B cell (primary cell): Measurements from ENCODE around the gene FHIT. TPM values are rescaled to one million over a fixed set of nuclear protein-coding genes. Genes with fewer than 3 reads are reported as not detected.

Experiments used
- ATAC-seq: fragments of 200-7000 bp; cut with Tn5 transposase; one replicate; pipeline ENCODE4 v1.10.0; 2021; ENCODE audit warnings: low read depth, mild to moderate bottlenecking, moderate number of reproducible peaks, moderate library complexity
- CTCF ChIA-PET: fragments of 350-600 bp; sonication (Branson Sonifier 250); formaldehyde crosslinking; loops from one replicate; lab custom pipeline; 2021; ENCODE audit warnings: antibody characterized with exemption, inconsistent platforms; lab: Charles Lee
- POLR2A ChIA-PET: fragments of 350-600 bp; sonication (Branson Sonifier 250); formaldehyde crosslinking; loops from one replicate; lab custom pipeline; 2021; ENCODE audit warnings: antibody characterized with exemption; lab: Charles Lee
- DNase-seq: peaks from one replicate; pipeline ENCODE4 v3.0.0; 2013
- H2AFZ ChIP-seq: 2 replicates; pipeline ENCODE4 v1.6.1; 2012; ENCODE audit warnings: mild to moderate bottlenecking, low read depth, low read length; ENCODE audit not compliant: insufficient read depth, poor library complexity, severe bottlenecking
- H3K27ac ChIP-seq, 2 donors: 1 replicate in 1 of 2; 2 replicates in 1 of 2; pipeline ENCODE4 v1.5.1; 2012 to 2013; ENCODE audit warnings: low read length in 2 of 2, mild to moderate bottlenecking in 2 of 2, moderate library complexity in 1 of 2
- H3K27me3 ChIP-seq, 4 experiments: fragments of 200-600 bp in 1 of 4; sonication (generic) in 1 of 4; replicated peaks in 1 of 4; 1 replicate in 2 of 4; 2 replicates in 2 of 4; pipeline versions ENCODE4 v1.6.1 to v1.7.0; 2013 to 2016; ENCODE audit warnings: low read length in 3 of 4, mild to moderate bottlenecking in 2 of 4, mixed read lengths in 1 of 4, moderate library complexity in 1 of 4; ENCODE audit not compliant: insufficient read depth in 4 of 4, control insufficient read depth in 3 of 4; ENCODE audit errors: control extremely low read depth in 1 of 4
- H3K36me3 ChIP-seq, 2 experiments: replicated peaks in 1 of 2; 1 replicate in 1 of 2; 2 replicates in 1 of 2; pipeline versions ENCODE4 v1.6.1 to v1.7.1; 2013; ENCODE audit warnings: low read length in 1 of 2; ENCODE audit not compliant: insufficient read depth in 2 of 2, control insufficient read depth in 1 of 2; ENCODE audit errors: control extremely low read depth in 1 of 2, extremely low read depth in 1 of 2
- H3K4me1 ChIP-seq, 2 donors: fragments of 200-600 bp in 1 of 2; sonication (generic) in 1 of 2; 1 replicate in 1 of 2; 2 replicates in 1 of 2; pipeline versions ENCODE4 v1.5.1 to v1.6.1; 2013 to 2017; ENCODE audit warnings: low read length in 2 of 2; ENCODE audit not compliant: control insufficient read depth in 2 of 2, insufficient read depth in 2 of 2
- H3K4me2 ChIP-seq: replicated peaks from 2 replicates; pipeline ENCODE3; 2012; ENCODE audit warnings: mild to moderate bottlenecking, low read depth, low read length; ENCODE audit not compliant: poor library complexity, severe bottlenecking
- H3K4me3 ChIP-seq, 5 experiments: fragments of 200-600 bp in 1 of 5; sonication (generic) in 1 of 5; 1 replicate in 3 of 5; 2 replicates in 2 of 5; pipeline versions ENCODE4 v1.5.1 to v1.7.0; 2011 to 2016; ENCODE audit warnings: low read length in 4 of 5, mild to moderate bottlenecking in 4 of 5, low read depth in 2 of 5, control low read depth in 1 of 5, moderate library complexity in 1 of 5; ENCODE audit not compliant: insufficient read depth in 1 of 5; ENCODE audit errors: control extremely low read depth in 1 of 5, extremely low read depth in 1 of 5
- H3K79me2 ChIP-seq: fragments of 200-600 bp; sonication (generic); one replicate; pipeline ENCODE4 v1.6.0; 2016; ENCODE audit warnings: low read length; ENCODE audit not compliant: control insufficient read depth, insufficient read depth
- H3K9ac ChIP-seq: fragments of 200-600 bp; sonication (generic); 2 replicates; pipeline ENCODE4 v1.6.1; 2017; ENCODE audit warnings: mild to moderate bottlenecking, low read length, moderate library complexity
- H3K9me3 ChIP-seq, 3 donors: one replicate each; pipeline versions ENCODE4 v1.6.1 to v1.7.1; 2013; ENCODE audit warnings: low read length in 2 of 3; ENCODE audit not compliant: control insufficient read depth in 2 of 3, insufficient read depth in 1 of 3; ENCODE audit errors: control extremely low read depth in 1 of 3
- H4K20me1 ChIP-seq: 2 replicates; pipeline ENCODE4 v1.6.0; 2012; ENCODE audit warnings: mild to moderate bottlenecking, low read length; ENCODE audit not compliant: insufficient read depth, control insufficient read depth, poor library complexity, severe bottlenecking
- H3K27ac Mint-ChIP-seq: one replicate; pipeline ENCODE4 v1.8.0; 2021; ENCODE audit warnings: mixed read lengths
- H3K27me3 Mint-ChIP-seq: one replicate; pipeline ENCODE4 v1.8.0; 2021; ENCODE audit warnings: mixed read lengths
- H3K4me1 Mint-ChIP-seq: one replicate; pipeline ENCODE4 v1.8.0; 2021; ENCODE audit warnings: mixed read lengths
- H3K4me3 Mint-ChIP-seq: one replicate; pipeline ENCODE4 v1.8.0; 2021; ENCODE audit warnings: mixed read lengths
- H3K9me3 Mint-ChIP-seq: one replicate; pipeline ENCODE4 v1.8.0; 2022; ENCODE audit warnings: mixed read lengths; ENCODE audit not compliant: insufficient read depth
- CTCF ChIP-seq: fragments of 200-600 bp; IDR thresholded peaks from one replicate; pipeline ENCODE4 v1.8.0; 2022; ENCODE audit warnings: antibody characterized with exemption, mild to moderate bottlenecking
- EZH2 ChIP-seq: IDR thresholded peaks from 2 replicates; pipeline ENCODE4 v1.6.1; 2012; ENCODE audit warnings: borderline replicate concordance, low read depth, mild to moderate bottlenecking, moderate library complexity, low read length; ENCODE audit not compliant: insufficient read depth, poor library complexity, severe bottlenecking
- WGBS: methylation state at CpG from one replicate; pipeline ENCODE4 v1.1.5; 2013; ENCODE audit warnings: missing lambda C conversion rate; ENCODE audit not compliant: insufficient coverage; 5-methylcytosine and 5-hydroxymethylcytosine counted together
- intact Hi-C: fragments of 100-400 bp; cut with micrococcal nuclease; formaldehyde crosslinking; loops from one replicate; pipeline ENCODE4 v1.10.0; 2022
- polyA plus RNA-seq: library from polyadenylated mRNA; depleted of rRNA; stranded (reverse); fragments of >200 nt; gene quantifications from 2 replicates; pipeline ENCODE4 v1.2.3, GENCODE V29; 2012
- total RNA-seq, 2 donors: library from RNA; stranded (reverse); fragments of 120-200 nt in 1 of 2; gene quantifications; 1 replicate in 1 of 2; 2 replicates in 1 of 2; pipeline versions ENCODE4 v1.2.3 to v1.2.4, GENCODE V29; 2013 to 2022

Gene FHIT
- total and polyA plus RNA-seq, 2 donors (not counting 1 experiment from before 2014, with no cell fraction given) = 1.7 to 7.8 TPM

GRCh38 chr3:60912876-60913275, 338.4 kb downstream of the FHIT start:
- H3K4me1 Mint-ChIP-seq = no peaks in the 10 kb centered on the region
- WGBS = no CpG with 5 or more reads among the region's 1 CpG
- no peaks in the 10 kb centered on the region for H3K4me1 ChIP-seq
- no peak overlapping the region for H3K4me3 ChIP-seq
- no peak overlapping the region for H3K4me3 Mint-ChIP-seq
- ATAC-seq (no peak), DNase-seq (no peak)
- no peak overlapping the region for H3K27ac Mint-ChIP-seq
- intact Hi-C loops = no loop called here
- H3K4me2 ChIP-seq = no peak overlapping the region
- H4K20me1 ChIP-seq = no peaks in the 10 kb centered on the region
- H2AFZ ChIP-seq = no peak overlapping the region
- no peaks in the 10 kb centered on the region for H3K27me3 Mint-ChIP-seq
- H3K9me3 ChIP-seq = no peaks in the 10 kb centered on the region
- H3K9ac ChIP-seq = no peak overlapping the region
- H3K9me3 Mint-ChIP-seq = no peaks in the 10 kb centered on the region
- POLR2A ChIA-PET = no interaction called here
- no peak for TF ChIP-seq CTCF
- no peak for TF ChIP-seq EZH2
- no peaks in the 10 kb centered on the region for H3K79me2 ChIP-seq
- no peak overlapping the region for H3K27ac ChIP-seq
- no peaks in the 10 kb centered on the region for H3K27me3 ChIP-seq
- CTCF ChIA-PET = no interaction called here
- H3K36me3 ChIP-seq = no peaks in the 10 kb centered on the region

- no peak overlapping the region for H2AFZ ChIP-seq
- no peak overlapping the region for H3K4me3 ChIP-seq
- no peak for ATAC-seq
- Mint-ChIP-seq H3K4me1 (no peaks in the 10 kb centered on the region), H3K27ac (no peak overlapping the region), H3K9me3 (peaks cover under 1% of the 10 kb centered on the region), H3K4me3 (no peak overlapping the region), H3K27me3 (no peaks in the 10 kb centered on the region)
- intact Hi-C loops = no loop called here
- TF ChIP-seq CTCF (no peak), EZH2 (no peak)
- H3K27ac ChIP-seq = no peak overlapping the region
- no peaks in the 10 kb centered on the region for H3K79me2 ChIP-seq
- no peak overlapping the region for H3K4me2 ChIP-seq
- no peaks in the 10 kb centered on the region for H3K9me3 ChIP-seq
- no peaks in the 10 kb centered on the region for H4K20me1 ChIP-seq
- no peak overlapping the region for H3K9ac ChIP-seq
- ChIA-PET POLR2A (no interaction called here), CTCF (no interaction called here)
- no peaks in the 10 kb centered on the region for H3K4me1 ChIP-seq
- 100% methylated on average over 1 of the region's 3 CpGs for WGBS
- H3K27me3 ChIP-seq = no peaks in the 10 kb centered on the region
- no peak for DNase-seq
- no peaks in the 10 kb centered on the region for H3K36me3 ChIP-seq
Measured at GRCh38 chr3:60912142-60912541, 339.1 kb downstream of the FHIT start.
